KMS-11 (cell line): ENCODE results near the gene EVL.
A peak's percentile ranks its signal among the peaks of the same experiment; 100 is the strongest.

ENCODE experiments used
- H2AFZ ChIP-seq: fragments of 200-600 bp; sonication (generic); 2 replicates; pipeline ENCODE4 v1.6.1; 2016; ENCODE audit warnings: antibody characterized with exemption, mixed run types, low read depth
- H3K27ac ChIP-seq: fragments of 200-600 bp; sonication (generic); 2 replicates; pipeline ENCODE4 v1.6.1; 2016; ENCODE audit warnings: mild to moderate bottlenecking, mixed run types
- H3K27me3 ChIP-seq: fragments of 200-600 bp; sonication (generic); 2 replicates; pipeline ENCODE4 v1.6.1; 2017; ENCODE audit warnings: mild to moderate bottlenecking, low read depth, mixed run types, moderate library complexity; ENCODE audit not compliant: insufficient read depth
- H3K36me3 ChIP-seq: fragments of 200-600 bp; sonication (generic); 2 replicates; pipeline ENCODE4 v1.6.1; 2017; ENCODE audit warnings: mild to moderate bottlenecking, mixed run types; ENCODE audit not compliant: insufficient read depth
- H3K4me1 ChIP-seq: fragments of 200-600 bp; sonication (generic); 2 replicates; pipeline ENCODE4 v1.6.1; 2016; ENCODE audit warnings: mild to moderate bottlenecking, low read depth, mixed run types; ENCODE audit not compliant: poor library complexity, severe bottlenecking
- H3K4me2 ChIP-seq: fragments of 200-600 bp; sonication (generic); 2 replicates; pipeline ENCODE4 v1.7.0; 2016; ENCODE audit warnings: mild to moderate bottlenecking, mixed run types
- H3K4me3 ChIP-seq: fragments of 200-600 bp; sonication (generic); IDR thresholded peaks from 2 replicates; pipeline ENCODE4 v1.6.1; 2017; ENCODE audit warnings: low read depth, low read length, mixed read lengths; ENCODE audit not compliant: insufficient read depth
- H3K79me2 ChIP-seq: fragments of 200-600 bp; sonication (generic); 2 replicates; pipeline ENCODE4 v1.6.1; 2016; ENCODE audit warnings: low read depth, mixed run types; ENCODE audit not compliant: insufficient read depth
- H3K9ac ChIP-seq: fragments of 200-600 bp; sonication (generic); 2 replicates; pipeline ENCODE4 v1.6.1; 2016; ENCODE audit warnings: mild to moderate bottlenecking, mixed run types
- H4K20me1 ChIP-seq: fragments of 200-600 bp; sonication (generic); 2 replicates; pipeline ENCODE4 v1.6.1; 2016; ENCODE audit warnings: mild to moderate bottlenecking, mixed run types; ENCODE audit not compliant: insufficient read depth
- TF ChIP-seq, protein P1 (sequence below): fragments of 200-600 bp; sonication (generic); conservative IDR thresholded peaks from 2 replicates; pipeline ENCODE4 v1.6.1; 2017; ENCODE audit warnings: low read depth, mild to moderate bottlenecking, antibody characterized with exemption, low read length, moderate library complexity, mixed read lengths

Gene EVL, protein sequence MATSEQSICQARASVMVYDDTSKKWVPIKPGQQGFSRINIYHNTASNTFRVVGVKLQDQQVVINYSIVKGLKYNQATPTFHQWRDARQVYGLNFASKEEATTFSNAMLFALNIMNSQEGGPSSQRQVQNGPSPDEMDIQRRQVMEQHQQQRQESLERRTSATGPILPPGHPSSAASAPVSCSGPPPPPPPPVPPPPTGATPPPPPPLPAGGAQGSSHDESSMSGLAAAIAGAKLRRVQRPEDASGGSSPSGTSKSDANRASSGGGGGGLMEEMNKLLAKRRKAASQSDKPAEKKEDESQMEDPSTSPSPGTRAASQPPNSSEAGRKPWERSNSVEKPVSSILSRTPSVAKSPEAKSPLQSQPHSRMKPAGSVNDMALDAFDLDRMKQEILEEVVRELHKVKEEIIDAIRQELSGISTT

DNA sequence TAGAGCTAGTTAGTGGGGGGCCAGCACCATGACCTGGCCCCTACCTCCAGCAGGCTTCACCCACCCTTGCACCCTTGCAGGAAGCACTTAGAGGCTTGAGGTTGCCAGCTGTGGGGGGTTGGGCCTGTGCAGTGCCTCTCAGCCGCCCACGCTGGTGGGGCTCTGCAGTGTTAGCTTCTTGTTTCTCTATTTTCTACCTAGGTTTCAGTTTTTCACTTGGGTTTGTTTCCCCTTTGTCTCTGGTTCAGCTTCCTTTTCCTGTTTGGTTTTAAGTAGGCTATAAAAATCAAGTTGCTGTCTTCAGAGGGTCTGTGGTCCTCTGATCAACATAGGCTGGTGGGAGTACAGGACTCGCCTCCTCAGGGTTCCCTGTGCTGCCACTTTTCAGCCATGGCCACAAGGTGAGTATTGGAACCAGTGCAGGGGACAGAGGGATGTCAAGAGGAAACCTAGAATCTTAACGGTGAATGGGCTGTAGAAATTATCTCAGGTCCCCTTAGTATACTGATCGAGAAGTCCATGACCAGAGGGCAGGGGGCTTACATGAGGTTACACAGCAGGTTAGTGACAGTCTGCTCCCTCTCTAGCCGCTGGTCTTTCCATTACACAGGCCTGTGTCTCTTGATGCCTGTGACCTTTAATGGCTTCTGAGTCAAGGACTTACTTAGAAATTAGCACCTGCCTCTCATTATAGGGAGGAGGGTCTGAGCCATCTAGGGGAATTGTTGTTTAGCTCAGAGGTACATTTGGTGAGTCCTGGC lies at the start of gene EVL:
TSS of gene EVL (plus strand) at position 312 of the 761 bp plus-strand sequence. CDS start at position 391, 79 bp downstream.
- no peak within 1 kb of the TSS for H3K4me3 ChIP-seq
- peak within 1 kb of the TSS; percentile 11; the same call in 1 of the 2 replicates for H3K4me2 ChIP-seq
- H3K9ac ChIP-seq, result no peak within 1 kb of the TSS
- H2AFZ ChIP-seq, result no peak within 1 kb of the TSS
- TF ChIP-seq, protein P1, sequence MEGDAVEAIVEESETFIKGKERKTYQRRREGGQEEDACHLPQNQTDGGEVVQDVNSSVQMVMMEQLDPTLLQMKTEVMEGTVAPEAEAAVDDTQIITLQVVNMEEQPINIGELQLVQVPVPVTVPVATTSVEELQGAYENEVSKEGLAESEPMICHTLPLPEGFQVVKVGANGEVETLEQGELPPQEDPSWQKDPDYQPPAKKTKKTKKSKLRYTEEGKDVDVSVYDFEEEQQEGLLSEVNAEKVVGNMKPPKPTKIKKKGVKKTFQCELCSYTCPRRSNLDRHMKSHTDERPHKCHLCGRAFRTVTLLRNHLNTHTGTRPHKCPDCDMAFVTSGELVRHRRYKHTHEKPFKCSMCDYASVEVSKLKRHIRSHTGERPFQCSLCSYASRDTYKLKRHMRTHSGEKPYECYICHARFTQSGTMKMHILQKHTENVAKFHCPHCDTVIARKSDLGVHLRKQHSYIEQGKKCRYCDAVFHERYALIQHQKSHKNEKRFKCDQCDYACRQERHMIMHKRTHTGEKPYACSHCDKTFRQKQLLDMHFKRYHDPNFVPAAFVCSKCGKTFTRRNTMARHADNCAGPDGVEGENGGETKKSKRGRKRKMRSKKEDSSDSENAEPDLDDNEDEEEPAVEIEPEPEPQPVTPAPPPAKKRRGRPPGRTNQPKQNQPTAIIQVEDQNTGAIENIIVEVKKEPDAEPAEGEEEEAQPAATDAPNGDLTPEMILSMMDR, result no peak
- H3K27me3 ChIP-seq, result no peaks in the 10 kb centered on the region
- H3K4me1 ChIP-seq, result peaks cover 20% of the 10 kb centered on the region
- H4K20me1 ChIP-seq, result no peaks in the 10 kb centered on the region
- no peaks in the 10 kb centered on the region for H3K36me3 ChIP-seq
- no peak within 1 kb of the TSS for H3K27ac ChIP-seq
- H3K79me2 ChIP-seq, result no peaks in the 10 kb centered on the region

DNA sequence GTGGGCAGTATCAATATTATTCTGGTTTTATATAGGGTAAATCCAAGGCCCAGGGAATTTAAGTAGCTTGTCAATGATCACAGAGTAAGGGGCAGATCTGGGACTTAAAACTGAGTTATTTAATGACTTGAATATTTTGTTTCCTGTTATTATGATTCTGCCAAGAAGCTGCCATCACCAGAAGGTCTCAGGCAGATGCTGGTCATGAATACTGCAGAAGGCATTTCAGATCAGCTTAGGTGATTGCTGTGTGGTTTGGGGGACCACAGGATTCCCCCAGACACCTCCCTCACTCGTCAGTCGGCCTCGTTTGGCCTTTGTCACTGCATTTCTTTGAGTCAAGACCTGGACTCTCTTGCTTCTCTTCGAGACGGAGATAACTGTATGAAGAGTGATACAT lies 47.7 kb upstream of the EVL start:
- H3K4me2 ChIP-seq, result no peak overlapping the region

DNA sequence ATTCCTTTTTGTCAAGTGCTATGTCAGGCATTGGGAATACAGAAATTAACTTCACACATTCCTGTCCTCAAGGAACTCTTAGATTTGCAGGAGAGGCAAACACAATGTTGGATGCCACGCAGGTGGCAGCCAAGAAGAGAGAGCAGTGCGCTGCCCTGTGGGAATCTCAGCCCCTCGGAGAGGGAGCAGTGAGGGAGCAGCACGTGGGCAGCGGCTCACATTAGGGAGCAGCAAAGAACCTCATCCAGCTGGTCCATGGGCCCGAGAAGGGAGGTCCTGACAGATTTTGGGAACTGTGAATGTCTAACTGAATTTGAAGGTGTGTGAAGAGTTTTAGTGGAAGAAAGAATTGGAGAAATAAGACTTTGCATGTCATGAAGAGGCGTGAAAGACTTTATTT lies 47.2 kb upstream of the EVL start:
- Histone ChIP-seq H3K4me1 (peaks cover 25% of the 10 kb centered on the region), H3K27me3 (no peaks in the 10 kb centered on the region), H3K36me3 (no peaks in the 10 kb centered on the region), H3K27ac (no peak overlapping the region), H3K9ac (no peak overlapping the region), H2AFZ (no peak overlapping the region), H3K79me2 (0 out of 2 replicates have a peak, but pooled peaks cover 3% of the 10 kb centered on the region), H4K20me1 (no peaks in the 10 kb centered on the region), H3K4me3 (no peak overlapping the region), H3K4me2 (no peak overlapping the region)
- TF ChIP-seq, protein P1, result no peak

More for the DNA sequence above, 47.7 kb upstream of the EVL start:
- Histone ChIP-seq H3K27ac (no peak overlapping the region), H3K9ac (no peak overlapping the region), H2AFZ (no peak overlapping the region), H3K79me2 (0 out of 2 replicates have a peak, but pooled peaks cover 3% of the 10 kb centered on the region), H4K20me1 (no peaks in the 10 kb centered on the region), H3K27me3 (no peaks in the 10 kb centered on the region), H3K4me1 (peaks cover 30% of the 10 kb centered on the region), H3K4me3 (no peak overlapping the region), H3K36me3 (no peaks in the 10 kb centered on the region)
- TF ChIP-seq, protein P1, result no peak

DNA sequence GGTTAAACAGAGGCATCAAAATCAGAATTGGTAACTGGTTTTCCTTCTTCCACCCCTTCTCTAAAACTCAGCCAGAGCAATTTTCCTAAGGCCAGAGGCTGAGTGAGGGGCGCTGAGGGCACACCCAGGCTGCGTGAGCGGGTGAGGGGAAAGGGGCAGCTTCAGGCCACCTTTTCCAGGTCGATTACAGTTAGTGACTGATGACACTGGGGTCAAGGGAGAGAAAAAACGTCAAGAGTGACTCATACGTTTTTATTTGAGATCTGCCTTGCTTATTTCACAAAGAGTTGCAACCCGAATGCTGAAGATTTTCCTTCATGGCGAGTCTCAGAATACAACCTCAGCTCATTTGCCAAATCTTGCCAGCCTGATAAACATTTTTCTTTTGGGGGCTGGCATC lies 46.7 kb upstream of the EVL start:
- Histone ChIP-seq H3K27me3 (no peaks in the 10 kb centered on the region), H3K9ac (no peak overlapping the region), H3K4me3 (no peak overlapping the region), H3K4me2 (no peak overlapping the region), H4K20me1 (no peaks in the 10 kb centered on the region), H3K36me3 (no peaks in the 10 kb centered on the region), H3K27ac (no peak overlapping the region), H3K79me2 (0 out of 2 replicates have a peak, but pooled peaks cover 3% of the 10 kb centered on the region), H3K4me1 (peaks cover 21% of the 10 kb centered on the region), H2AFZ (no peak overlapping the region)
- TF ChIP-seq, protein P1, result no peak
